CD4-positive, alpha-beta memory T cell (primary cell): ENCODE data around the gene DOK1. TPM values are rescaled to one million over a fixed set of nuclear protein-coding genes. Genes with fewer than 3 reads are reported as not detected.

Source experiments
- CTCF ChIA-PET: fragments of 350-600 bp; sonication (Branson Sonifier 250); formaldehyde crosslinking; loops from one replicate; lab custom pipeline; 2021; ENCODE audit warnings: inconsistent platforms; ENCODE audit not compliant: partially characterized antibody; lab: Charles Lee
- POLR2A ChIA-PET: fragments of 350-600 bp; sonication (Branson Sonifier 250); formaldehyde crosslinking; loops from one replicate; lab custom pipeline; 2021; ENCODE audit not compliant: partially characterized antibody; lab: Charles Lee
- DNase-seq, 5 donors: peaks; one replicate each; pipeline versions ENCODE4 v3.0.0 to v3.0.0-alpha.2; 2020 to 2022; ENCODE audit warnings: mixed read lengths in 1 of 5
- H3K27ac ChIP-seq: one replicate; pipeline ENCODE4 v1.7.0; 2013; ENCODE audit warnings: low read depth, low read length
- H3K27me3 ChIP-seq: 2 replicates; pipeline ENCODE4 v1.7.0; 2013; ENCODE audit warnings: mild to moderate bottlenecking, low read length, moderate library complexity; ENCODE audit not compliant: insufficient read depth
- H3K36me3 ChIP-seq: 2 replicates; pipeline ENCODE4 v1.7.0; 2013; ENCODE audit warnings: mild to moderate bottlenecking, low read length, moderate library complexity; ENCODE audit not compliant: insufficient read depth
- H3K4me1 ChIP-seq: 2 replicates; pipeline ENCODE4 v1.7.0; 2013; ENCODE audit warnings: mild to moderate bottlenecking, low read length, moderate library complexity; ENCODE audit not compliant: insufficient read depth
- H3K4me3 ChIP-seq, 2 donors: one replicate each; pipeline ENCODE4 v1.7.0; 2013; ENCODE audit warnings: low read length in 2 of 2, mild to moderate bottlenecking in 1 of 2
- H3K9me3 ChIP-seq, 2 donors: one replicate each; pipeline ENCODE4 v1.7.0; 2013; ENCODE audit warnings: low read length in 2 of 2, control low read depth in 1 of 2; ENCODE audit not compliant: control insufficient read depth in 1 of 2
- H3K27ac Mint-ChIP-seq, 7 donors: one replicate each; pipeline ENCODE4 v1.8.0; 2020 to 2021; ENCODE audit warnings: mixed read lengths in 7 of 7, mild to moderate bottlenecking in 6 of 7, inconsistent platforms in 3 of 7, moderate library complexity in 3 of 7
- H3K27me3 Mint-ChIP-seq, 2 donors: one replicate each; pipeline ENCODE4 v1.8.0; 2020 to 2021; ENCODE audit warnings: mixed read lengths in 2 of 2
- H3K36me3 Mint-ChIP-seq, 2 donors: one replicate each; pipeline ENCODE4 v1.8.0; 2020 to 2021; ENCODE audit warnings: mixed read lengths in 2 of 2, inconsistent platforms in 1 of 2, mild to moderate bottlenecking in 1 of 2
- H3K4me1 Mint-ChIP-seq, 4 donors: one replicate each; pipeline ENCODE4 v1.8.0; 2020 to 2021; ENCODE audit warnings: mixed read lengths in 4 of 4, mild to moderate bottlenecking in 1 of 4
- H3K4me3 Mint-ChIP-seq, 8 donors: one replicate each; pipeline ENCODE4 v1.8.0; 2020 to 2021; ENCODE audit warnings: mixed read lengths in 8 of 8, mild to moderate bottlenecking in 7 of 8, moderate library complexity in 6 of 8, inconsistent platforms in 3 of 8
- H3K9me3 Mint-ChIP-seq, 8 donors: one replicate each; pipeline ENCODE4 v1.8.0; 2020 to 2021; ENCODE audit warnings: mixed read lengths in 8 of 8, mild to moderate bottlenecking in 5 of 8, inconsistent platforms in 3 of 8, moderate library complexity in 1 of 8
- intact Hi-C: fragments of 100-400 bp; cut with micrococcal nuclease; formaldehyde crosslinking; loops from one replicate; pipeline ENCODE4 v1.15.1; 2023
- polyA plus RNA-seq, 2 donors: library from polyadenylated mRNA; unstranded; fragments of 300-500 nt; fragmentation: Illumina TruSeq; gene quantifications; one replicate each; pipeline ENCODE4 v1.2.3, GENCODE V29; 2021
- total RNA-seq, 2 experiments: library from RNA; stranded (reverse); gene quantifications; one replicate each; pipeline ENCODE4 v1.2.3, GENCODE V29; 2021

DOK1 gene
- total and polyA plus RNA-seq, 4 experiments from 2014 or later, result 14.2 to 35.7 (median 30.8) TPM

DNA sequence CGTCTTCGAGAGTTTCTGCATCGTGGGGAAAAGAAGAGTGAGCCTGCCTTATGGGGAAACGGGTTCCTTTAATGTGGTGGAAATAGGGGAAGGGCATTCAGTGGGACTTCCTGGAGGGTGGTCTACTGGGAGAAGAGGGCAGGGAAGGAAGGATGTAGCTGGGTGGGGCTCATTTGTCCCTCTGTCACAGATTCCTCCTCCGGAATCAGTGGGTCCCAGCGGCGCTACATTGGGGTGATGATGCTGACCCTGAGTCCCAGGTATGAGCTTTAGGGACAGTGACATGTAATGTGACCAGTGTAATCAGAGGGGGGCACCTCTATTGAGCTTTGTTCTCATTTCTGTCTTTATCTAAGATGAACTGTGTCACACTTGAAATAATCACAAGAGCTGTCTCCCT, 22.9 kb upstream of the DOK1 start:
- Mint-ChIP-seq H3K4me1 (peaks cover 19 to 45% (median 35%) of the 10 kb centered on the region in 4 donors), H3K4me3 (peak overlapping the region; percentile 8 to 96 (median 58)), H3K9me3 (no peaks in the 10 kb centered on the region), H3K36me3 (peaks cover 25 to 41% of the 10 kb centered on the region in 2 donors), H3K27ac (peak overlapping the region in 4 of 7 donors; percentile 77 to 95 (median 90)), H3K27me3 (no peaks in the 10 kb centered on the region)
- H3K9me3 ChIP-seq, result no peaks in the 10 kb centered on the region
- intact Hi-C loops, result loop anchor here (1.0 to 5.0 kb wide), 2 partner anchors 48 to 264 kb away; partner anchors contain the start of gene TTC31
- POLR2A ChIA-PET, result interaction anchor here (0.7 to 6.3 kb wide), 10 partner anchors 15 to 140 kb away, joined by 3 to 87 read pairs (median 12); partner anchors contain the start of genes C2orf81, CCDC142, INO80B and MRPL53
- no peaks in the 10 kb centered on the region for H3K27me3 ChIP-seq
- peaks cover 14% of the 10 kb centered on the region for H3K36me3 ChIP-seq
- CTCF ChIA-PET, result interaction anchor here (0.8 to 6.4 kb wide), 22 partner anchors 21 to 709 kb away, joined by 3 to 63 read pairs (median 4); partner anchors contain the start of genes BOLA3, C2orf81, CCDC142 and MRPL53
- no peak overlapping the region for H3K4me3 ChIP-seq
- DNase-seq, result no peak
- H3K27ac ChIP-seq, result no peak overlapping the region
- H3K4me1 ChIP-seq, result peaks cover 31% of the 10 kb centered on the region

DNA sequence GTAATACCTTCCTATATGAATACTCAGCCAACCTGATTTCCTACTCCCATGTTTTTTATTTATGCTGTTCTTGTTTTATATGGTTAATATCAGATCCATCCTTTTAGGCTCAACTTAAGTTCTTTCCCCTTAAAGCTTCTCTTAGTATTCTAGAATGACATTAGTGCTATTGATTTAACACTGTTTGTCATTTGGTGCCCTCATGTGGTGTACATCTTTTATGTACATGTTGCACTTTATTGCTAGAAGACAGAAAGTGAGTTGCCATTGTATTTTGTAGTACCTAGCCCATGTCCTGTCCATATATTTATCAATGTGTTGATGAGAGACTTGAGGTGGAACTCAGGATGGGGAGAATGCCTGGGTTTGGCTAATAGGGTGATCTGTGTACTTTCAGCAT, 22.3 kb upstream of the DOK1 start:
- peaks cover 0 to under 1% of the 10 kb centered on the region in 2 donors for H3K27me3 Mint-ChIP-seq
- peak overlapping the region; percentile 13 to 78 (median 56) for H3K4me3 Mint-ChIP-seq
- H3K4me1 ChIP-seq, result peaks cover 31% of the 10 kb centered on the region
- POLR2A ChIA-PET, result interaction anchor here (0.7 to 6.3 kb wide), 9 partner anchors 16 to 282 kb away, joined by 3 to 87 read pairs (median 8); partner anchors contain the start of genes C2orf81, CCDC142, INO80B and MRPL53
- peaks cover 19 to 35% of the 10 kb centered on the region in 2 donors for H3K36me3 Mint-ChIP-seq
- H3K9me3 ChIP-seq, result no peaks in the 10 kb centered on the region
- DNase-seq, result peak in 4 of 5 donors; percentile 39 to 56 (median 46)
- H3K4me3 ChIP-seq, result no peak overlapping the region
- intact Hi-C loops, result loop anchor here (1.0 to 5.0 kb wide), 2 partner anchors 49 to 265 kb away; partner anchors contain the start of gene TTC31
- no peaks in the 10 kb centered on the region for H3K9me3 Mint-ChIP-seq
- CTCF ChIA-PET, result interaction anchor here (0.8 to 6.4 kb wide), 22 partner anchors 22 to 709 kb away, joined by 3 to 63 read pairs (median 4); partner anchors contain the start of genes BOLA3, C2orf81, CCDC142 and MRPL53
- no peaks in the 10 kb centered on the region for H3K27me3 ChIP-seq
- H3K27ac Mint-ChIP-seq, result peak overlapping the region in 6 of 7 donors; percentile 3 to 93 (median 30)
- peaks cover 9% of the 10 kb centered on the region for H3K36me3 ChIP-seq
- H3K27ac ChIP-seq, result no peak overlapping the region
- peaks cover 19 to 44% (median 34%) of the 10 kb centered on the region in 4 donors for H3K4me1 Mint-ChIP-seq

- Mint-ChIP-seq H3K4me3 (no peak overlapping the region), H3K36me3 (peaks cover 9 to 23% of the 10 kb centered on the region in 2 donors), H3K4me1 (peaks cover 16 to 32% (median 27%) of the 10 kb centered on the region in 4 donors), H3K27ac (no peak overlapping the region), H3K9me3 (no peaks in the 10 kb centered on the region), H3K27me3 (peaks cover 6 to 10% of the 10 kb centered on the region in 2 donors)
- no peaks in the 10 kb centered on the region for H3K9me3 ChIP-seq
- H3K36me3 ChIP-seq, result no peaks in the 10 kb centered on the region
- H3K27ac ChIP-seq, result no peak overlapping the region
- intact Hi-C loops, result loop anchor here (5.0 kb wide), 1 partner anchor 266 kb away; no protein-coding TSS in a partner anchor
- DNase-seq, result no peak
- ChIA-PET POLR2A (interaction anchor here (1.3 to 6.3 kb wide), 3 partner anchors 50 to 284 kb away, joined by 4 to 74 read pairs (median 4); partner anchors contain the start of genes INO80B, TTC31 and WBP1), CTCF (interaction anchor here (1.0 to 6.4 kb wide), 5 partner anchors 15 to 283 kb away, joined by 3 to 63 read pairs (median 19); partner anchors contain the start of genes CCDC142 and TTC31)
- H3K27me3 ChIP-seq, result no peaks in the 10 kb centered on the region
- H3K4me3 ChIP-seq, result no peak overlapping the region
- peaks cover 24% of the 10 kb centered on the region for H3K4me1 ChIP-seq
Measured at GRCh38 chr2:74533464-74533863, 21.1 kb upstream of the DOK1 start.

- no peak overlapping the region for H3K27ac Mint-ChIP-seq
- intact Hi-C loops, result loop anchor here (5.0 kb wide), 1 partner anchor 267 kb away; no protein-coding TSS in a partner anchor
- no peaks in the 10 kb centered on the region for H3K9me3 Mint-ChIP-seq
- Histone ChIP-seq H3K9me3 (no peaks in the 10 kb centered on the region), H3K36me3 (no peaks in the 10 kb centered on the region), H3K4me1 (peaks cover 16% of the 10 kb centered on the region), H3K4me3 (no peak overlapping the region), H3K27ac (no peak overlapping the region), H3K27me3 (no peaks in the 10 kb centered on the region)
- peaks cover 14 to 15% of the 10 kb centered on the region in 2 donors for H3K27me3 Mint-ChIP-seq
- no peak for DNase-seq
- ChIA-PET CTCF (interaction anchor here (0.7 to 6.4 kb wide), 3 partner anchors 11 to 286 kb away, joined by 3 to 63 read pairs (median 3); partner anchors contain the start of genes CCDC142 and TTC31), POLR2A (interaction anchor here (1.3 to 6.3 kb wide), 2 partner anchors 51 to 78 kb away, joined by 4 to 74 read pairs; partner anchors contain the start of genes INO80B, TTC31 and WBP1)
- H3K4me3 Mint-ChIP-seq, result no peak overlapping the region
- H3K4me1 Mint-ChIP-seq, result peaks cover 16 to 24% (median 21%) of the 10 kb centered on the region in 4 donors
- peaks cover 9 to 17% of the 10 kb centered on the region in 2 donors for H3K36me3 Mint-ChIP-seq
Measured at GRCh38 chr2:74534411-74534810, 20.1 kb upstream of the DOK1 start.

GRCh38 chr2:74535440-74535965, 19.0 kb upstream of the DOK1 start:
- Mint-ChIP-seq H3K4me1 (peaks cover 15 to 21% (median 20%) of the 10 kb centered on the region in 4 donors), H3K4me3 (no peak overlapping the region), H3K27ac (peak overlapping the region in 2 of 7 donors; percentile 18 to 37), H3K9me3 (no peaks in the 10 kb centered on the region), H3K27me3 (peaks cover 14 to 18% of the 10 kb centered on the region in 2 donors), H3K36me3 (peaks cover 9 to 11% of the 10 kb centered on the region in 2 donors)
- DNase-seq, result no peak
- ChIA-PET CTCF (no interaction called here), POLR2A (no interaction called here)
- no peaks in the 10 kb centered on the region for H3K9me3 ChIP-seq
- H3K4me1 ChIP-seq, result peaks cover 16% of the 10 kb centered on the region
- H3K4me3 ChIP-seq, result no peak overlapping the region
- no peaks in the 10 kb centered on the region for H3K36me3 ChIP-seq
- H3K27ac ChIP-seq, result no peak overlapping the region
- intact Hi-C loops, result no loop called here
- H3K27me3 ChIP-seq, result no peaks in the 10 kb centered on the region

DNA sequence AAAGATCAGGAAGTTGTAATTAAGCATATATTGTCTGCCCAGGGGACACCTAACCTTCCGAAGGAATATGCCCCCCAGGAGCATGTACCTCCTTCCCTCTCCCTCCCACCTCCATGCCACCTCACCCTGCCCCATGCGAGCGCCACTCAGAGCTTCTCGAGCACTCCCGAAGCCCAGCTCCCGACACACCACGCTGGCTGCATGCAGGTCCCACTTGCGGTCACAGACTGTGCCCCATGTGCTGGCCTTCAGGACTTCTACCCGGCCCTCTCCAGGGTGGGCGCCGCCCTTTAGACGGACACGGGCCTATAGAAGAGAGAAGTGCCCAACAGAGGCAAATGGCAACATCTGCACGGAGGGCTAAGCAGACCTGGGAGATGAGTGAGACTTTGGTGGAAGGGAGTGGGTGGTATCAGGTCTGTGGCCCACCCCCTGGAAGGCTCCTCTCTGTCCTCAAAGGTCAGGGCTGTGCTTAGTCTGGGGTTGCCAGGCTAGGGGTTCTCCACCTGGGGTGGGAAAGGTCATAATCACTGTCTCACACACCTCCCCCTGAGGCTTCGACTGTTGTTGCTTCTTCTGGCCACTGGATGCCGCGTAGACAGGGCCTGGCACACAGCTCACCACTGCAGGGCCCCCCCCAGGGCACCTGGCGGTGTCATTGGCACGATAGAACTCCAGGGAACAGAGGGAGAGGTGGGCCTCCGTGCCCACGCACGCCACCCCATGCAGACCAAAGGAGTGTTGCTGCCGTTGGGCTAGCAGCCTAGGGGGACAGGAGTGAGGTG, 18.2 kb upstream of the DOK1 start:
- Histone ChIP-seq H3K9me3 (no peaks in the 10 kb centered on the region), H3K27me3 (no peaks in the 10 kb centered on the region), H3K4me1 (peaks cover 7% of the 10 kb centered on the region), H3K27ac (no peak overlapping the region), H3K4me3 (no peak overlapping the region), H3K36me3 (no peaks in the 10 kb centered on the region)
- POLR2A ChIA-PET, result no interaction called here
- Mint-ChIP-seq H3K4me3 (no peak overlapping the region), H3K27ac (no peak overlapping the region), H3K4me1 (peaks cover 7 to 13% (median 11%) of the 10 kb centered on the region in 4 donors), H3K36me3 (peaks cover 9 to 10% of the 10 kb centered on the region in 2 donors), H3K9me3 (no peaks in the 10 kb centered on the region), H3K27me3 (peaks cover 18 to 21% of the 10 kb centered on the region in 2 donors)
- no peak for DNase-seq
- CTCF ChIA-PET, result no interaction called here
- intact Hi-C loops, result no loop called here
